NCI-H748 (cell line): ENCODE data around the gene PDZD7.

ENCODE experiments used
- DNase-seq: peaks from one replicate; lab custom pipeline; 2025; ENCODE audit not compliant: unreplicated experiment; lab: John Stamatoyannopoulos, UW

PDZD7 gene

GRCh38 chr10:101020427-101021075 lies 10.4 kb downstream of the PDZD7 start:
- DNase-seq = no peak

GRCh38 chr10:101019440-101019703 lies 11.6 kb downstream of the PDZD7 start:
- no peak for DNase-seq

GRCh38 chr10:101018600-101019439 lies 12.1 kb downstream of the PDZD7 start:
- peak; percentile 75 for DNase-seq

GRCh38 chr10:101018118-101018599 lies 12.8 kb downstream of the PDZD7 start:
- no peak for DNase-seq

- no peak for DNase-seq
Observed at GRCh38 chr10:101016814-101017213, 14.1 kb downstream of the PDZD7 start.

- no peak for DNase-seq
Observed at GRCh38 chr10:101015582-101015973, 15.4 kb downstream of the PDZD7 start.

GRCh38 chr10:101014966-101015581 lies 15.9 kb downstream of the PDZD7 start:
- DNase-seq = no peak

GRCh38 chr10:101014230-101014884 lies 16.6 kb downstream of the PDZD7 start:
- peak; percentile 39 for DNase-seq

- DNase-seq = no peak
Observed at GRCh38 chr10:101013365-101013825, 17.5 kb downstream of the PDZD7 start.

- peak; percentile 81 for DNase-seq
Observed at GRCh38 chr10:101012525-101013364, 18.2 kb downstream of the PDZD7 start.

- no peak for DNase-seq
Observed at GRCh38 chr10:101011517-101012423, 19.2 kb downstream of the PDZD7 start.

GRCh38 chr10:101010329-101010728 lies 20.6 kb downstream of the PDZD7 start:
- DNase-seq = no peak

- no peak for DNase-seq
Observed at GRCh38 chr10:101008823-101009423, 22.0 kb downstream of the PDZD7 start.

GRCh38 chr10:101007915-101008822 lies 22.8 kb downstream of the PDZD7 start:
- no peak for DNase-seq

GRCh38 chr10:101007099-101007711 lies 23.7 kb downstream of the PDZD7 start:
- DNase-seq = no peak

- DNase-seq = no peak
Observed at GRCh38 chr10:101006593-101007098, 24.3 kb downstream of the PDZD7 start.

- no peak for DNase-seq
Observed at GRCh38 chr10:101005869-101006567, 24.9 kb downstream of the PDZD7 start.
